SK-N-DZ (cell line): Measurements from ENCODE around the gene DEFB132.

Experiments
- DNase-seq: peaks from one replicate; pipeline ENCODE4 v3.0.0-alpha.2; 2015; ENCODE audit warnings: low spot score

DEFB132 gene

GRCh38 chr20:297098-297924, 39.8 kb downstream of the DEFB132 start, which contains the start of gene ZCCHC3:
ZCCHC3 (plus strand) TSS chr20:297570; CDS start chr20:297587, 17 bp downstream.
- peak; percentile 93 for DNase-seq

GRCh38 chr20:297925-298775, 40.6 kb downstream of the DEFB132 start:
- DNase-seq: peak; percentile 52

GRCh38 chr20:298776-299391, 41.4 kb downstream of the DEFB132 start:
- DNase-seq: no peak

DNA sequence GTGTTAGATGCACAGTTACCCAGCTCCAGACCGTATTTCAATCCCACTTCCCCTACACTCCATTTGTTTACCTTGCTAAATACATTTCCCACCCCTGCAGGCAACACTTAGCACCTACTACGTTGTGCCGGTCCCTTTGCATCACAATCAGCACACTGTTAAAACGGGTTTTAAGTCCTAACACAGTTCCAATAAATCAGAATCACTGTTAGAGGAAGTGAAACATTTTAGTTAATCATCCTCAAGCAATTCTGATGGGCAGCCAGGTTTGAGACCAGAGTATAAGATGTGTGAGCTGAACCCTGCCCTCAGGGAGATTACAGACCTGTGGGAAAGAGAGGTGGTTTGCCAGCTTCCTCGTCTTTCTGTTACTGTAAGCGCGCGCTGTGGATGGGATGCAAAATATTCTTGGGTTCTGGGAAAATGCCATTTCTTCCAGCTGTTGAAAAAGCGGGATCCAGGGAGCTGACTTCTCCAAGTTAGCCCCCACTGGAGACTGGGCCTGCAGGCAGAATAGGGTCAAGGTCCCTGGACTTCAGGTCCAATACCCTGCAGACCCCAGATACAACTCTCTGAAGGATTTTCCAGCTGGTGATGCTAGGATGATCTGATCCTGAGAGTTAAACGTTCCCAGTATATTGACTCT, 42.9 kb downstream of the DEFB132 start:
- DNase-seq: no peak

DNA sequence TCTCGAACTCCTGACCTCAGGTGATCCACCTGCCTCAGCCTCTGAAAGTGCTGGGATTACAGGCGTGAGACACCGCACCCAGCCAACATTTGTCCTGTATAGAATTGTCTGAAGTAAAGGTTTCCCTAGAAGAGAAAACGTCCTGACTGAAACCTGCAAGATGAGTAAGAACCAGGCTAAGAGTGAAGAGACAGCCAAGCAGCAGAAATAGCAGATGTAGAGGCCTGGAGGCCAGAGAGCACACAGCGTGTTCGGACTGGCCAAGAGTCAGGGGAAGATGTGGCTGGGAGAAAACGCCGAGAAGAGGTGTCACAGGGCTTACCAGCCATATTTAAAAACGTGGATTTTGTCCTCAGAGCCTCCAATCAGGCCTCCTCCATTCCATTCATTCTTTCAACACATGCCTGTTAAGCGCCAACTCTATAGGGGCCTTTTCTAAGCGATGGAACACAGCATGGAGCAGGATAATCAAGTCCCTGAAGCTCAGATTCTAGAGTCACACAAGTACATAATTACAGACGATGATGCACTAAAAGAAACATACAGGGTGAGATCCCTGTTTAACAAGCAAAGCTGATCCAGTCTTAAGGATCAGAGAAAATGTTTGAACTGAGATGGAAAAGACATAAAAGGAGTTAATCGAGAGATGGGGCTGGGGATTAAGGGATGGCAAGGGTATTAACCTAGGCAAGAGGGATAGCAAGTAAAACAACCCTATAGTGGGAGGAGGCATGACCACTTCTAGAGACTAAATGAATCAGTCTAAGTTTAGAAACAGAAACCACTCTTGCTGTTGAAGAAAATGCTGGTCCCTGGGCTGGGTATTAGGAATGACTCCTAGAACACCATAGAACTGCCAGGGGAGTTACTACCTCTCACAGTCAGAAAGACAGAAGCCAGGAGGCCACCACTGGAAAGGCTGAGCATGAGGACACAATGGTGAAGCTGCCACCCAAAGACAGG, 44.6 kb downstream of the DEFB132 start:
- DNase-seq: no peak

- no peak for DNase-seq
These were observed 48.2 kb downstream of the DEFB132 start for GRCh38 chr20:305745-306144.

- DNase-seq: no peak
These were observed 51.0 kb downstream of the DEFB132 start for GRCh38 chr20:308427-309038.

DNA sequence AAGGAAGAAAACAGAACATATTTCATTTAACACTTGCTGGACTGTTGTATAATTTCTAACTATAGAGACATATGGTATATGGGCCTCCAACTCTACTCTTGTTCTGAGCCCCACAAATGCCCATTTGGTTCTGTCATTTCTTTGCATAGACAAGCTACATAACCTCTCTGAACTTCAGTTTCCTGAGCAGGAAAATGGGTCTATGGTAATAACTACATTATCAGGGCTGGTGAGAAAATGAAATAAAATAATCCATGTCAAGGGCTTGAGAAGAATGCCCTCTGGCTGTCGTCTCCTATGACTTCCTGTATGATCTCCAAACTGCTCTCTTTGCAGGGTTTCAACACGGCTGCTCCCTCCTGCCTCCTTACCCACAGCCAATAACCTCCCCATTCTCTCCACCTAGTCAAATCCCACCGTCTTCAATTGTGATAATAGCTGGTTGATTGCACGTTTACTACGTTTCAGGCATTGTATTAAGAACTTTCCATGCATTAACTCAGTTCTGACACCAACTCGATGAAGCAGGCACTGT, 51.8 kb downstream of the DEFB132 start:
- no peak for DNase-seq

GRCh38 chr20:309841-310644, 52.5 kb downstream of the DEFB132 start:
- peak; percentile 100 for DNase-seq

DNA sequence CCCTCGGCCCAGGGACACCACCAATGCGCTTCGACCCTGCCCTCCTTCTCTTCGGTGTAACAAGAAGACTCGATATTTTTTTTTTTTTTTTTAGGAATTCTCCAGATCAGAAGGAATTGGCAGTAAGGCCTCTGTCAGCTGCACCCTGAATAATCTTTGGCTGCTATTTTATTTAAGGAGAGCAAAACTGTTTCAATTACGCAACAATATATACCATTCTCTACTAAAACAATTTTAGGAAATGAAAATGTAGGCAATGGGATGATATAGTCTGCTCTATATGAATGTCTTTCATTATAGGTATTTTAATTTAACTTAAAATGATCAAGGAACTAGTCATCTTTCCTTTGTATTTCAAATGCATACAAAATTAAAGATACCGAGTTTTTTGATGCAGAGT, 53.1 kb downstream of the DEFB132 start:
- DNase-seq: no peak
